GM04503 (cell line): Measurements from ENCODE around the gene MLN.

Experiments used
- DNase-seq: peaks from one replicate; pipeline ENCODE4 v3.0.0-alpha.2; 2012; ENCODE audit warnings: low read depth

The MLN gene, protein sequence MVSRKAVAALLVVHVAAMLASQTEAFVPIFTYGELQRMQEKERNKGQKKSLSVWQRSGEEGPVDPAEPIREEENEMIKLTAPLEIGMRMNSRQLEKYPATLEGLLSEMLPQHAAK

DNA sequence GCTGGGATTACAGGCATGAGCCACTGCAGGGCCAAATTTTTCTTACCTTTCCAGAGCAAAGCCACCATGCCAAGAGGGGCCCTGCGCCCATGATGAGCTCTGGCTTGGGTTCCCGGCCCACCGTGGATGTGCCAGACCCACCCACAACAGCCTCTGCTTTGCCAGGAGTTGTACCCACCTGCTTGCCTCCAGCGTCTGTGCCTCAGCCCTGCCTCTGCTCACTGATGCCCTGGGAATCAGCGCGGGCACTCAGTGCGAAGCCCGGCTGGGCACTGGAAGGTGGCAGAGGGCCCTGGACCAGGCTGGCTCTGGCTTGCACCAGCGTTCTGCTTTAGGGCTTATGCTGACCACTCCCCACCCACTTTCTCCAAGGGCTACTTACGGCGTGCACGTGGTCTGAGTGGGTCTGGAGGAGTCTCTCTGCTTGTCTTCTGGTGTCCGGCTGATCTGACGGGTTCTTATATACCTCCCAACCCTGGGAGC lies at the start of gene MLN:
MLN (minus strand) TSS at position 433 of the 483 bp plus-strand sequence. CDS start 2,840 bp downstream, outside the sequence.
- no peak for DNase-seq

DNA sequence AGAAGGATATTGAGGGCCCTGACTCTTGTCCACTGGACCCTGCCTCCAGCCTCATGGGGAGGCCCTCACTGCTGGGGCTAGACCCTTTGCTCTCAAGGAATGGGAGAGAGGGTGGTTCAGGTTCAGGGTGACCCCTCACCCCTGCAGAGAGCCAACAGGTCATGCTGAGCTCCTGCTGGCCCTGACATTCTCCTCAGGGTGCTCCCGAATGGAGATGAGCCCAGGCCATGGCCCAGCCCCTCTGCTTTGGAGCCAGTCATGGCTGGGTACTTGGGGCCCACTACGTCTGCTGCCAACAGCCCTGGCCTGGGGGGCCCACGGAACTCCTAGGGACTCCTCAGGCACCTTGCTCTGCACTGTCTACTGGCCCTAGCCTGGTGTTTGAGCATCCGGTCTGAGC lies 49.2 kb upstream of the MLN start:
- DNase-seq = no peak

DNA sequence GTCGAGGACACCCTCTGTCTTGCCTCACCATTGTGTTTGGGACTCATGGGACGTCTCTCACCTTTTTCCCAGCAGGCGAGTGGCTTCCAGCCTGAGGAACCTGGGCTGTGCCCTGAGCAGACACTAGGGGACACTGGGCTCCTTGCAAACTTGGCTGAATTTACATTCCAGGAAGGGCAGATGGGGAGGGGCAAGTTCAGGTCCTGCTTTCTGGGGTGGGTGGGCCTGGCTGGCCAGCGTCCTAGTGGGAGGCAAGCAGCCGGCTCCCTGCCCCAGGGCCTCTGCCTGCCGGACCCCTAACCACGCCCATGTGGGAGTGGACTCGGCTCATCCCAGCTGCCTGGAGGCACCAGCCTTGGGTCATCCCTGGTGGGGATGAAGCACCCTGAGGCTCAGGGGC lies 48.2 kb upstream of the MLN start:
- no peak for DNase-seq

DNA sequence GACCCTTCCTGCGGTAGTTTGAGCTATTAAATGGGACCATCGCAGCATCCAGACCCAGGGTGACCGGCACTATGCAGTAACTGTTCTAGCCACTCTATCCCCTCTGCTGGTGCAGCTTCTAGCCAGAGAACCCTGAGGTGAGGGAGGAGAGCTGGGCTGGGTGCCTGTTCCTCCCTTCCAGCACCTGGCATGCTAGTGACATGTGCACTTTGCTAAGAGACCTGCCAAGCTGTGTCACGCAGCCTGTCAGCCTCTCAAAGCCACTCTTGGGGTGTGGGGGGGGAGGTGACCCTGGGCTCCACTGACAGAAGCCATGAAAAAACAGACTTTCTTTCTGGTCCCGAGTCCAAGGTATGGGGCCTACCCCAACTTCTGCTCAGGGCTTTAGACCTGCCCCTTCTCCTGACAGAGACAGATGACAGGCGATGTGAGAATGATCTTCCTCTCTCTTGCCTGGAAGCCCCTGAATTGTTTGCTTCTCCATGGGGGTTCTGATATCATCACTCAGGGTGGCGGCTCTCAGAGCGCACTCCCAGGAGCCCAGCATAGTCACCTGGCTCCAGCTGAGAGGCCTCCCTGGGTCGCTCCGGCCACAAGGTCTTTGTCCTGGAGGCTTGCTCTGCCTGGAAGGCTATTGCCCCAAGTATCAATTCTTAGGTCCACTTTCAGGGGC lies 47.2 kb upstream of the MLN start:
- no peak for DNase-seq

DNA sequence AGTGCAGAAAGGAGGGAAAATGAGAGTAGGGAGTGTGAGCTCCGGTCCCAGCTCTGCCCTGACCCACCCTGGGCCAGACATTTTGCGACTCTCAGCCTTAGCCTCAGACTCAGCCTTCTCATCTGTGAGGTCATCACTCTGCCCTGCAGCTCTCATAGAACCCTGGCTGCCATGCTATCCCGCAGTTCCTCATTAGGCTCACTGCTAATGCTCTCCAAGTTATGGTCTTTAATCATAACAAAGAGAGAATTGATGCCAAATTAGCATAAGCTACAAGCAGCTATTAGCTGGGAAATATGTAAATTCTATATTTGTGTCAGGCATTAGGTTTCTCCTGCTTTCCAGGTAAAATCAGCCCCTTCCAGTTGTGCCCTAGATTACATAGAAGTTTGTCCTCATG lies 46.5 kb upstream of the MLN start:
- no peak for DNase-seq

DNA sequence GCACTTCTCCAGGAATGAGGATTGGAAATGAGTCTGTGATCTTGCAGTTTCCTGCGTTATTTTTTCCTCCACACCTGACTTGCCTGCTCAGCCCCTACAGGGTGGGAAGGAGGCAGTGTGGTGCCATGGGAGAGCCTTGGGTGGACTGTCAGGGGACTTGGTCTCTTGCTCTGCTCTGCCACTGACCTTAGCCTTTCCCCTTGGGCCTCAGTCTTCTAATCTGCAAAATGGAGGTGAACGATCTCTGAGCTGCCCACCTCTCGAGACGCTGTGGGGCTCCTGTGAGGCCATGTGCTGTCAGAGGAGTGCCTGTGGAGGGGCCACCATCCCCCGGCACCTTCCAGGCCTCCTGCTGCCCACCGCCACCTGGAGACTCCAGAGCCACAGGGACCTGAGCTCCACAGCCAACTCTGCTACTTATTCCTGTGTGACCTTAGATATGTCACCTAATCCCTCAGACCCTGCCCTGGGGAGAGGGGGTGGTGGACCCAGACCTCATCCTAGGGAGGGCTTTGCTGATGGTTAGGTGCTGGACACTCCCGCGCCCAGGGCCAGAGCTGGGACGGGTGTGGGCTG lies 45.8 kb upstream of the MLN start:
- DNase-seq = no peak

DNA sequence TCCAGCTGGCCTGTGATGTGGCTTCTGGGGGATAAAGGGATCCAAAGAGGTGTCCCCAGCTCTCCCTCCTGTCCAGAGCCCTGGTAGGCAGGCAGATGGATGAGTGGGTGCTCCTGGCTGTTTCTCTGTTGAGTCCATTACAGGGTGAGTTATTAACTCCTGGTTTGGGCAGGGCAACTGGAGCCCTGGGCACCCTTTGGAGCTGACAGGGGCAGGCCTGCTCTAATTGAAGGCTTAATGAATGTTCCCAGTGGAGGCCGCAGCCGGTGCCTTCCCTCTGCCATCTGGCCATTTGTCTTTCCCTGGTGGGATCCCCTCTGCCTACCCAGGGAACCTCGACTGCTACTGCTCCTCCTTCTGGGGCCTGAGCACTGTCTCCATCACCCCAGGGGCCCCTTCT lies 44.7 kb upstream of the MLN start:
- no peak for DNase-seq

DNA sequence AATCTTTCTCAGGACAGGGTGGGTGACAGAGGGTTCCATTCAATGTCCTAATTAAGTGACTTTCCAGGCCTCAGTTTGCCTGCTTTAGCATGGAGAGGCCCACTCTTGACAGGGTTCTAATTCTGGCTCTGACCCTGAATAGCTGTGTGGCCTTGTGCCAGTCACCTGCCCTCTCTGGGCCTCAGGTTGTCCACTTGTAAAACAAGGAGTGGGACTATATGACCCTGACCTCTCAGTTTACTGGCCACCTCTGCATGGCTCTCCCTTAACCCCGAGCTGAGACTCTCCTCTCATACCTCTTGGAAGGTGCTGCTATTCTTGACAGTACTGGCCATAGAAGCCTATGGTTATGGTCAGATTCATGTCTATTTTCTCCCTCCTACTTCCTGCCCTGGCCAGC lies 44.1 kb upstream of the MLN start:
- no peak for DNase-seq

DNA sequence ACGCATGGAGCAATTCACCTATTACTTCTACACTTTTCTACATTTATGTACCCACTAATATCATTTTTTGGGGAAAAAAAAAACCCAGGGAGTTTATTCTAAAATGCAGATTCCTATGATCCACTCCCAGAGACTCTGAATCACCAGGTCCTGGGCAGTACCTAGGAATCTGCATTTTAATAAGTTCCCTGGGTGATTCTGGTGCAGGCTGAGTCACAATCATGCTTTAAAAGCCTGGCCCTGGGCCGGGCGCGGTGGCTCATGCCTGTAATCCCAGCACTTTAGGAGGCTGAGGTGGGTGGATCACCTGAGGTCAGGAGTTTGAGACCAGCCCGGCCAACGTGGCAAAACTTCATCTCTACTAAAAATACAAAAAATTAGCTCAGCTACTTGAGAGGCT lies 43.3 kb upstream of the MLN start:
- DNase-seq = no peak

DNA sequence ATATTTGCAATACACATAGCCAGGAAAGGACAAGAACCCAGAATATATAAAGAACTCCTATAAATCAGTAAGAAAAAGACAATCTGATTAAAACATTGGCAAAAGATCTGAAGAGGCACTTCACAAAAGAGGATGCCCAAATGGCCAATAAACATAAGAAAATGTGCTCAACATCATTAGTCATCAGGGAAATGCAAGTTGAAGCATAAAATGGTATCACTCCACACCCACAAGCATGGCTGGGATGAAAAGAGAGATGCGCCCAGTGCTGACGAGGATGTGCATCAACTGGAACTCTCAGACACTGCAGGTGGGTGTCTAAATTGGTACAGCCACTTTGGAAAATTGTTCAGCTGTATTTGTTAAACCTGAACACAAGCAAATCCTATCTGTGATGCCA lies 42.4 kb upstream of the MLN start:
- DNase-seq = no peak

DNA sequence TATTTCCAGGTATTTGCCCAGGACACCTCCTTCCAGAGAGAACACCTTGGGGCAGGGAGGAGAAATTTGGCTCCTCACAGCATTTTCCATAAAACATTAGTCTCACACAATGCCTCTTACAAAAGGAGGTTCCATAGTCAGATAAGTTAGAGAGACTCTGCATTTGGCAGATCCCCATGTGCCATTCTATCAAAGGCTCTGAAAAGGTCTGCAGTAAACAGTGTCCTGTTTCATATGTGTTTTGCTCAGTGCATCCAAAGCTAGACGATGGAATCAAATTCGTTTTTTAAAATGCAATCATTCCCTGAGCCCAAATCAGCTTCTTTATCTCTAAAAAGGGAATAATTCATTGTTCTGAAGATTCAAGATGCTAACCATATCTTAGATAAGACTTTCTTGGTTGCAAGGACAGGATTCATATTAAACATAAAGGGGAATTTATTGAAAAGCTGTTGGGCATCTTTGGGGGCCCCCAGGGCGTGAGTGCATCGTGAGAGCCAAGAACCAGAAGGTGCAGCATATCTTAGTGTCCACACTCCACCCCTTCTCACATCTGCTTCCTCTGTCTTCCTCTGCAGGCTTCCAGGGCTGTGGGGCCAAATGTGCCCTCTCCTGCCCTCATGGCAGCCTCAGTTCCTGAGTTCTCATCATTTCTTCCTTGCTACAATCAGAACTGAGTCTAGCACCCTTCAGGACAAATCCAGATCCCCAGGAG lies 41.4 kb upstream of the MLN start:
- no peak for DNase-seq

DNA sequence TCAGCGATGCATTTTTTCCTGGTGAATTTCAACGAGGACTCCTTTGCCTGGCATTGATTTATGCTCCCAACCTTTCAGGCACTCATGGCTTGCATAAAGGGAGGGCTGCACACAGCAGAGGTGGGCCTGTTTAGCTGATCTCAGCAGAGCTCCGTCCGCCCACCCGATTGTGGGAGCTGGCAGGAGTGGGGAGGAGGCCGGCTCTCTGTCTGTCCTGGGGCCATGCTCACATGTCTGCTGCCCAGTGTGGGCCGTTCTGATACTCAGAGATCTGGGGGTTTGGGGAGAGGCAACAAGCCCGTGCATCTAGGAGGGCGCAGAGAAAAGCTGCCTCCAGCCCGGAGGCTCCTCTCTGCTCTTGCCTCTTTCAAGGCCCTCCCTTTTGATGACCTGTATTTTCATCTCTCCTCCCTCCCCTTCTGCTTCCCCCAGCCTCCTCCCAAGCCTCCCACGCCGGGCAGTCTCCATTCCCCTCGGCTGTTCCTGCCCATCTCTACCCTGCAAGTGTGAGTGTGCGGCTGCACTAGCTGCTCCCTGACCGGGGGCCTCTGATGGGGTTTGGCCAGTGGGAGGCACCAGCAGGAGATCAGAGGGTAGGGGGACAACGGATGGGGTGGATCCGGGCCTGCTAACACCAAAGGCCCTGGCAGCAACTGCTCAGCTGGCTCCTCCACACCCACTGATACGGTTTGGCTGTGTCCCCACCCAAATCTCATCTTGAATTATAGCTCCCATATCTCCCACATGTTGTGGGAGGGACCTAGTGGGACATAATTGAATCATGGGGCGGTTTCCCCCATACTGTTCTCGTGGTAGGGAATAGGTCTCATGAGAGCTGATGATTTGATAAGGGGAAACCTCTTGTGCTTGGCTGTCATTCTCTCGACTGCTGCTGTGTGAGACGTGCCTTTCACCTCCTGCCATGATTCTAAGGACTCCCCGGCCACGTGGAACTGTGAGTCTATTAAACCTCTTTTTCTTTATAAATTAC lies 39.6 kb upstream of the MLN start:
- DNase-seq = no peak

DNA sequence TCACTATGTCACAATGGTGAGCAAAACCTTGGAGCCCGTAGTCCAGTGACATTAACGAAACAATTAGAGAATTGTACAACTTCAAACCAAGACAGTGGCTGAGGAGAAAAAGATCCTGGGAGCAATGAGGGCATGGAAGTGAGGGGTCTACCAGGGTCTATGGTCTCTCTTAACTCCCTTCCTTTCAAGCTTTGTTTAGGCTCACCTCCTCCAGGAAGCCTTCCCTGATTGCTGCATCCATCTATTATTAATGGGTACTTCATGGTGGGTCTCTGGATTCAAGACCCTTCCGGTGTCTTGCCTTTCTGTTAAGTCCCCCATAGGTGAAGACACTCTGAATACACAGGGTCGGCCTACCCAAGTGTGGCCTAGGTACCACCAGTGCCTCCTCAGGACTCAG lies 38.1 kb upstream of the MLN start:
- no peak for DNase-seq

DNA sequence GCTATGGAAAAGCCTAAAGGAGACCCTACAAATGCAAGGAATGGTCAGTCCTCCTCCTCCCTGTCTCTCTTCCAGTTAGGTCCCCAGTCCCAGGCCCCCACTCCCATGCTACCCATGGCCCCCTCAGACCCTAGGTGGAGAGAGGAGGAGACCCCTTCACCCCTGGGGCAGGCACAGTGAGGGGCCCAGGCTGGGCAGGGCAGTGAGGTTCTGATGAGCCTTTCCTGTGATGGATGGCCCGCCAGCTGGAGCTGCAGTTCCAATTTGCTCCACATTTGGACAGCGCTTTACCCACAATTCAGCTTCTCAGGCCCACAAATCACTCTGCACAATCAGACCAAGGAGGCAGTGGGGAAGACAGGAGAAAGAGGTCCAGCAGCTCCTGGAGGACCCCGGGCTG lies 37.3 kb upstream of the MLN start:
- DNase-seq = no peak

DNA sequence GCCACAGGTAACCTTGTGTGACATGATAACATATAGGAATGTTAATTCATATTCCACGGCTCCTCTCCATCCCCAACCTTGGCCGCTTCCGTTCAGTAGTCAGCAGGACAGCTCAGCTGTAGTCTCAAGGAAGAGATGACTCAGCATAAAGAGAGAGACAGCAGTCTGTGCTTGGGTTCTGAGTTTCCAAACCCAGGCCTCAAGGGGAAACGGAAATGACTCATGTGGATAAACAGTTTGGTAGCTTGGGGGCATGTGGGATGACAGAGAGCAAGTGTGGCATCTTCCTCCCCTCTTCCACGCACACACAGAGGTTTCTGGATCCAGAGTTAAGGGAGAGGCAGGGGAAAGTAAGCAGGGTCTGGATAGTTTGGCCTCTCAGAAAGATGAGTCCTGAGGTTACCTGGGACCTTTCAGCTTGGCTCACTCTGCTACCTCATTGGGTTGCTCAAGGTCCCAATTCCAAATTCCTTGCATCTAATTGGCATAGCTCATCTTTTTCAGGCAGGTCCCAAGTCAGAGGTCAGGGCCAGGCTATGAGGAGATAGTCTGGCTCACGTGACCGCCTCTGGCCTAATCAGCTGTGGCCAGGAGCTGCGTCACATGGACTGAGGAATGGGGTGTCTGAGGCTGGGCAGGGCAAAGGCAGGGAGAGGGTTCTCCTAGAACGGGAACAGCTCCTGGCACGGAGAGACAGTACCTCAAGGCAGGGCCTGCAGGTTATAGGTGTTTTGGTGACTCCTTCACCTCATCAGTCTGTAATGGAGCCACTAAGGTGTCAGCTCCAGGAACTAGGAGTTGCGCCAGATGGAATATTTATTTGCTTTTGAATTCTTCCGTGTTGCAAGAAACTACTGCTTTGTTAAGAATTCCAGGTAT lies 36.5 kb upstream of the MLN start:
- peak; percentile 97 for DNase-seq

DNA sequence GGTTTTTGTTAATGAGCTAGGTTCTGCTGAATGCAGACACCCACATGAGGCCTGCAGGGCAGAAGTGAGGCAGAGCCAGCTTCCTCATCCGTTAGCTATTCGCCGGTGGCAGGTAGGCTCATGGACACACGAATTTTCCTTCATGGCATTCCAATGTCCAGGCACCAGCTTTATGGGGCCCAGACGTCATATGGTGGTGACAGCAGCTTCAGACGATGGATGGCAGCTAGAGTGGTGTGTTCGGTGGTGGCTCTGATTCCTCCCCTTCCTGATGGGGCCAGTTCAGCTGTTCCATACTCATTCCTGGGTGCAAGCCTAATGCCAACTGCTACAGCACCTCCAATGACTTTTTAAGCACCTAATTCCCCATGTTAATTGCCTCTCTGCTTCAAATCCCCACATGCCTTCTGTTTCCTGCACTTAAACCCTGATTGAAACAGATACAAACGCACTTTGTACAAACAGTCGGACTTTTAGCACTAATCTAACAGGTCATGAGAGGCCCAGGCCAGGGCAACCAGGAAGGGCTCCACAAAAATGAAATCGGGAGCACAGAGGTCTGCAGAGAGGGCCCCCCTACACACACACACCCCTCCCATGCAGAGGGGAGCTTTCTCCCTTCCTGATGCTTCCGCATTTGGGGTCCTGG lies 35.7 kb upstream of the MLN start:
- DNase-seq = no peak

DNA sequence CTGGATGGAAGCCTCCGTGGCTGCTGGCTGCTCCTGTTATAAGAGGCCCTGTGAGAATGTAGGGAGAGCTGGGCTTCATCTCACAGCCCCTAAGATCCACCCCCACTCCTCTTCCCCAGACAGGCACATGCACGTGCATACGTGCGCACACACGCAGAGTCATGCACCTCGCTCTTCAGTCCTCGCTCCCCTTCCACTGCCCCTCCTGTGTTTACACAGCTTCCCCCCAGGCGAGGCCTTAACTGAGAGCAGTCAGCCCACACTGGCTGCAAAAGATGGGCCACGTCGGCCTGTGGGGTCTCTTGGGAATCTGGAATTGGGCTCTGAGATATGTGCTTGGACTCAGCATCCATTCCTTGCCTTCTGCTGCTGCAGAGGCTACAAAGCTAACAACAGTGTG lies 35.2 kb upstream of the MLN start:
- DNase-seq = no peak

DNA sequence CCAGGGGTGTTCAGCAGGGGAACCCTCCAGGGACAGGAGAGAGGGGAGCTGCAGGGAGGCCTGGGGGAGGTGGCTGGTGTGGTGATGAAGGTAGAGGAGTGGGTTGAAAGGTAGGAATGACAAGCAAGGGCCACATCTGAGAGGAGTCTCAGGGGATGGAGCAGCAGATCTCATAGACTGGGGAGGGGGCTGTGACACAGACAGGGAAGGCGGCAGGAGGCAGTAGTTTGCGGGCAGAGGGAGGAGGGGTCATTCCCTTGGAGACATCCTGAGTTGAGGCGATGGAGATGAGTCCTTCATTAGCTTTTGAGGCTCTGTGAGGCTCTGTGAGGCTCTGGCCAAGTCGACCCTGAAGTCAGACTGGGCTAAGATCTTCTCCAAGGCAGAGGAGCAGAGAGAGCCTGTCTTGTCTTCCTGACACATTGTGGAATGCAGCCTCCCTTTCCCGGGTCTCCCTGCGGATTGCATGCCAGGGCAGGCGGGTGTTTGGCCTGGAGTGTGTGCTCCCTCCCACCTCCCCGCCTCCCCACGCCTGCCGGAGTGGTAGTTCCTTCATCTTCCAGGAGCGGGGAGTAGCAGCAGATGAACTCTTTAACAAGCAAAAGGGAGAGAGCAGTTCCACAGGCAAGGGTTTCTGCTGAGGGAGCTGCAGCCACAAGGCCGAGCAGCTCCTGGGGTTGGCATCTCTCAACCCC lies 34.3 kb upstream of the MLN start:
- DNase-seq = peak; percentile 24

DNA sequence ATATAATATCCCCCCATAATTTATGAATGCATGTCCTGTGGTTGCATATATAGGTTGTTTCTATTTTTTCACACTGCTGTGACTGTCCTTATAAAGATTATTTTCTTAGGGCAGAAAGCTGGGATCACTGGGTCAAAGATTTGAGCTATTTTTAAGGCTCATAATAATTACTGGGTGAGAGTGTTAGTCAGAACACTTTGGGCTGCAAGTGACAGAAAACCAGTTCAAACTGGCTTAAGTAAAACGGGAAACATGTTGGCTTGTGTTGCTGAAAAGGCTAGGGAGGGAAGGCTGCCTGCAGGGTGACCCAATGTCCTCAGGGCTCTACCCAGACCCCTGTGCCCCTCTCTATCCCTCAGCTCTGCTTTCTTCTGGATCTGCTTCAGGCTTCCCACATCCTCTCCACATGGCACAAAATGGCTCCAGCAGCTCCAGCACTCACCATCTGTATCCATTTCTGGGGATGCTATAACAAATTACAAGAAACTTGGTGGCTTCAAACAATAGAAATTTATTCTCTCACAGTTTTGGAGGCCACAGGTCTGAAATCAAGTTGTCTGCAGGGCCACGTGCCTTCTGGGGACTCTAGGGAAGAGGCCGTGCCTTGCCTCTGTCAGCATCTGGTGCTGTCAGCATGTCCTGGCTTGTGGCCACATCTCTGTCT lies 33.1 kb upstream of the MLN start:
- no peak for DNase-seq
